Mesenchymal stem cell (in vitro differentiated cells and primary cell): ENCODE data around the gene S100G. TPM values are rescaled to one million over a fixed set of nuclear protein-coding genes. Genes with fewer than 3 reads are reported as not detected.
A peak's percentile ranks its signal among the peaks of the same experiment; 100 is the strongest.
"Not testable (repeated sequence)": the region's sequence is repeated elsewhere in the genome, so short reads cannot be mapped to it uniquely, and the experiment has no call there.

Experiments
- DNase-seq: peaks from one replicate; pipeline ENCODE4 v3.0.0-alpha.2; 2013
- H2AFZ ChIP-seq: one replicate; pipeline ENCODE4 v1.6.1; 2013; ENCODE audit warnings: low read depth, mild to moderate bottlenecking, control low read depth, inconsistent platforms, low read length, moderate library complexity
- H2AK5ac ChIP-seq: 2 replicates; pipeline ENCODE4 v1.6.1; 2013; ENCODE audit warnings: low read length, moderate library complexity, mild to moderate bottlenecking, inconsistent platforms; ENCODE audit not compliant: severe bottlenecking
- H2BK120ac ChIP-seq: one replicate; pipeline ENCODE4 v1.6.1; 2013; ENCODE audit warnings: low read depth, mild to moderate bottlenecking, inconsistent platforms, low read length, moderate library complexity
- H2BK12ac ChIP-seq, 2 experiments: one replicate each; pipeline ENCODE4 v1.6.1; 2013; ENCODE audit warnings: inconsistent platforms in 2 of 2, low read length in 2 of 2, mild to moderate bottlenecking in 2 of 2, moderate library complexity in 2 of 2, control low read depth in 1 of 2
- H2BK15ac ChIP-seq: one replicate; pipeline ENCODE4 v1.6.1; 2013; ENCODE audit warnings: mild to moderate bottlenecking, low read depth, inconsistent platforms; ENCODE audit not compliant: poor library complexity, severe bottlenecking
- H2BK5ac ChIP-seq: 2 replicates; pipeline ENCODE4 v1.6.1; 2013; ENCODE audit warnings: low read depth, mild to moderate bottlenecking, low read length, control low read depth, inconsistent platforms; ENCODE audit not compliant: poor library complexity, severe bottlenecking
- H3K14ac ChIP-seq, 2 experiments: one replicate each; pipeline ENCODE4 v1.6.1; 2013; ENCODE audit warnings: inconsistent platforms in 2 of 2, low read length in 2 of 2, control low read depth in 1 of 2, mild to moderate bottlenecking in 1 of 2, moderate library complexity in 1 of 2
- H3K18ac ChIP-seq, 2 experiments: one replicate each; pipeline ENCODE4 v1.6.1; 2013; ENCODE audit warnings: inconsistent platforms in 2 of 2, low read length in 2 of 2, control low read depth in 1 of 2, low read depth in 1 of 2, mild to moderate bottlenecking in 1 of 2
- H3K23ac ChIP-seq, 2 experiments: one replicate each; pipeline ENCODE4 v1.6.1; 2013; ENCODE audit warnings: inconsistent platforms in 2 of 2, low read length in 2 of 2, mild to moderate bottlenecking in 2 of 2, moderate library complexity in 2 of 2, control low read depth in 1 of 2
- H3K27ac ChIP-seq: 2 replicates; pipeline ENCODE4 v1.5.1; 2013; ENCODE audit warnings: mild to moderate bottlenecking, moderate library complexity, low read length, control low read depth, inconsistent platforms; ENCODE audit not compliant: poor library complexity, severe bottlenecking
- H3K27me3 ChIP-seq, 2 experiments: 2 replicates each; pipeline versions ENCODE4 v1.6.1 to v1.7.0; 2013; ENCODE audit warnings: low read length in 2 of 2, mild to moderate bottlenecking in 2 of 2, moderate library complexity in 2 of 2, control low read depth in 1 of 2, inconsistent platforms in 1 of 2; ENCODE audit not compliant: control insufficient read depth in 1 of 2, insufficient read depth in 1 of 2
- H3K36me3 ChIP-seq, 2 experiments: 2 replicates each; pipeline versions ENCODE4 v1.6.1 to v1.7.0; 2013; ENCODE audit warnings: low read length in 2 of 2, control low read depth in 1 of 2, inconsistent platforms in 1 of 2, low read depth in 1 of 2, mild to moderate bottlenecking in 1 of 2; ENCODE audit not compliant: insufficient read depth in 2 of 2, control insufficient read depth in 1 of 2
- H3K4ac ChIP-seq, 2 experiments: one replicate each; pipeline ENCODE4 v1.6.1; 2013; ENCODE audit warnings: inconsistent platforms in 2 of 2, low read length in 2 of 2, mild to moderate bottlenecking in 2 of 2, moderate library complexity in 2 of 2, control low read depth in 1 of 2, low read depth in 1 of 2
- H3K4me1 ChIP-seq: 2 replicates; pipeline ENCODE4 v1.6.1; 2013; ENCODE audit warnings: low read depth, low read length, control low read depth; ENCODE audit not compliant: control insufficient read depth, insufficient read depth
- H3K4me2 ChIP-seq: 2 replicates; pipeline ENCODE4 v1.6.1; 2013; ENCODE audit warnings: low read length, mild to moderate bottlenecking, inconsistent platforms; ENCODE audit not compliant: poor library complexity, severe bottlenecking
- H3K4me3 ChIP-seq, 2 experiments: 2 replicates each; pipeline versions ENCODE4 v1.5.1 to v1.7.0; 2013; ENCODE audit warnings: low read length in 2 of 2, mild to moderate bottlenecking in 2 of 2, control low read depth in 1 of 2, low read depth in 1 of 2; ENCODE audit not compliant: insufficient read depth in 1 of 2
- H3K79me1 ChIP-seq: replicated peaks from 2 replicates; pipeline ENCODE4 v1.6.1; 2013; ENCODE audit warnings: mild to moderate bottlenecking, control low read depth, low read length, inconsistent platforms; ENCODE audit not compliant: poor library complexity, severe bottlenecking
- H3K9ac ChIP-seq: 2 replicates; pipeline ENCODE4 v1.7.0; 2013; ENCODE audit warnings: mild to moderate bottlenecking, low read length, moderate library complexity
- H3K9me3 ChIP-seq: 2 replicates; pipeline ENCODE4 v1.7.0; 2013; ENCODE audit warnings: mild to moderate bottlenecking, low read length; ENCODE audit not compliant: control insufficient read depth
- H4K8ac ChIP-seq: one replicate; pipeline ENCODE4 v1.6.1; 2013; ENCODE audit warnings: inconsistent platforms, mild to moderate bottlenecking, low read length, moderate library complexity
- H4K91ac ChIP-seq: one replicate; pipeline ENCODE4 v1.6.1; 2013; ENCODE audit warnings: mild to moderate bottlenecking, low read length, inconsistent platforms
- WGBS: methylation state at CpG from one replicate; pipeline ENCODE4 v1.1.7; 2013; ENCODE audit warnings: mixed read lengths; 5-methylcytosine and 5-hydroxymethylcytosine counted together
- polyA plus RNA-seq, 2 experiments: library from polyadenylated mRNA; stranded (reverse); fragments of 200-250 nt; gene quantifications; one replicate each; pipeline ENCODE4 v1.2.3, GENCODE V29; 2013

The S100G gene
- polyA plus RNA-seq (2013, experiment 1 of 2): not detected
- polyA plus RNA-seq (2013, experiment 2 of 2): not detected

DNA sequence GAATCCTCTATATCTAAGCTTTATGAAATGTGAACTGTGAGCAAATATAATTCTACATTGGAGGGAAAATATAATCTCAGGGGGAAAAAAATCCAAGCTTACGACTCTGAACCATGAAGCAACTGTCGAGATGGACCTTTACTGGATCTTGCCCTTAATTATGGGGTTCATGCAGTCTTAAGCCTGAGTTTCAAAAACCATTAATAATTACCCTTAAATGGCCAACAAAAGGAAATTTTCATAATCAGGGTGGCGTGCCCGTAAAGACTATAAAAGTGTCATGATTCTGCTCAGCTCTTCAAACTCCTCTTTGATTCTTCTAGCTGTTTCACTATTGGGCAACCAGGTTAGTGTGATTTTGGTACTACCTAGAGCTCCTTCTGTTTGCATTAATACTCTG, at the start of gene S100G:
S100G (plus strand) TSS at position 301 of the 400 bp plus-strand sequence. CDS start 849 bp downstream, outside the sequence.
- no peak within 1 kb of the TSS for H4K8ac ChIP-seq
- no peak within 1 kb of the TSS for H2BK120ac ChIP-seq
- H3K4me2 ChIP-seq: no peak within 1 kb of the TSS
- H3K14ac ChIP-seq: no peak within 1 kb of the TSS
- H2BK15ac ChIP-seq: no peak within 1 kb of the TSS
- no peak within 1 kb of the TSS for H2AK5ac ChIP-seq
- H3K4ac ChIP-seq: no peak within 1 kb of the TSS
- no peak within 1 kb of the TSS for H2BK12ac ChIP-seq
- DNase-seq: no peak
- H4K91ac ChIP-seq: no peak within 1 kb of the TSS
- peaks cover 3% of the 10 kb centered on the region for H3K9me3 ChIP-seq
- H3K36me3 ChIP-seq: no peaks in the 10 kb centered on the region
- no peak within 1 kb of the TSS for H3K23ac ChIP-seq
- no peaks in the 10 kb centered on the region for H3K79me1 ChIP-seq
- H2BK5ac ChIP-seq: no peak within 1 kb of the TSS
- H3K4me3 ChIP-seq: no peak within 1 kb of the TSS
- no peak within 1 kb of the TSS for H3K18ac ChIP-seq
- peaks cover 0 to 14% of the 10 kb centered on the region in 2 experiments for H3K27me3 ChIP-seq
- no peak within 1 kb of the TSS for H3K27ac ChIP-seq
- H3K4me1 ChIP-seq: peaks cover 3% of the 10 kb centered on the region
- no peak within 1 kb of the TSS for H3K9ac ChIP-seq
- H2AFZ ChIP-seq: no peak within 1 kb of the TSS
- 97% methylated on average over 4 of the region's 4 CpGs for WGBS

GRCh38 chrX:16601885-16602284, 48.1 kb upstream of the S100G start:
- Histone ChIP-seq H3K4me1 (no peaks in the 10 kb centered on the region), H3K18ac (no peak overlapping the region), H3K4me3 (no peak overlapping the region), H2BK15ac (no peak overlapping the region), H3K27ac (no peak overlapping the region), H4K91ac (no peak overlapping the region), H2AK5ac (no peak overlapping the region), H3K36me3 (no peaks in the 10 kb centered on the region), H3K23ac (no peak overlapping the region), H3K9me3 (no peaks in the 10 kb centered on the region), H2BK5ac (no peak overlapping the region), H2AFZ (no peak overlapping the region), H2BK12ac (no peak overlapping the region), H3K4me2 (no peak overlapping the region), H2BK120ac (no peak overlapping the region), H3K9ac (no peak overlapping the region), H3K4ac (no peak overlapping the region), H3K79me1 (no peaks in the 10 kb centered on the region), H3K27me3 (peaks cover 0 to 11% of the 10 kb centered on the region in 2 experiments), H3K14ac (no peak overlapping the region), H4K8ac (no peak overlapping the region)
- no peak for DNase-seq
- 94% methylated on average over 4 of the region's 4 CpGs for WGBS

GRCh38 chrX:16603235-16603634, 46.7 kb upstream of the S100G start:
- not testable (repeated sequence) for H3K27ac ChIP-seq, H2AFZ ChIP-seq, H3K9ac ChIP-seq, DNase-seq, H3K9me3 ChIP-seq, H3K23ac ChIP-seq, H4K8ac ChIP-seq, H3K4me3 ChIP-seq, H3K4me1 ChIP-seq, H3K36me3 ChIP-seq, H2AK5ac ChIP-seq, H2BK15ac ChIP-seq, H3K18ac ChIP-seq, H3K14ac ChIP-seq, H3K4ac ChIP-seq, H3K79me1 ChIP-seq, H4K91ac ChIP-seq, H3K4me2 ChIP-seq, H2BK5ac ChIP-seq, H2BK12ac ChIP-seq, H2BK120ac ChIP-seq
- WGBS: no CpG with 5 or more reads among the region's 6 CpGs
- peaks cover 0 to 11% of the 10 kb centered on the region in 2 experiments for H3K27me3 ChIP-seq

- no peak overlapping the region for H3K4me2 ChIP-seq
- no peaks in the 10 kb centered on the region for H3K4me1 ChIP-seq
- no peak overlapping the region for H3K23ac ChIP-seq
- H2BK12ac ChIP-seq: no peak overlapping the region
- H3K36me3 ChIP-seq: no peaks in the 10 kb centered on the region
- no peak overlapping the region for H3K14ac ChIP-seq
- H3K9ac ChIP-seq: no peak overlapping the region
- H3K18ac ChIP-seq: no peak overlapping the region
- DNase-seq: no peak
- H2AK5ac ChIP-seq: no peak overlapping the region
- H3K27ac ChIP-seq: peak overlapping the region; percentile 67
- no peak overlapping the region for H4K8ac ChIP-seq
- H3K27me3 ChIP-seq: peaks cover 0 to 11% of the 10 kb centered on the region in 2 experiments
- H3K4me3 ChIP-seq: no peak overlapping the region
- no peak overlapping the region for H2BK15ac ChIP-seq
- H3K4ac ChIP-seq: no peak overlapping the region
- H2AFZ ChIP-seq: no peak overlapping the region
- WGBS: 100% methylated on average over 2 of the region's 4 CpGs
- no peak overlapping the region for H2BK120ac ChIP-seq
- H3K79me1 ChIP-seq: no peaks in the 10 kb centered on the region
- H3K9me3 ChIP-seq: no peaks in the 10 kb centered on the region
- H4K91ac ChIP-seq: no peak overlapping the region
- H2BK5ac ChIP-seq: no peak overlapping the region
Measured at GRCh38 chrX:16603822-16604221, 46.1 kb upstream of the S100G start.
